HG02571 (cell line): ENCODE results near the gene VSIR.

Experiments used
- ATAC-seq: cut with Tn5 transposase; IDR thresholded peaks from one replicate; pipeline ENCODE4 v1.9.1; 2021; ENCODE audit warnings: mild to moderate bottlenecking, moderate library complexity; ENCODE audit not compliant: unreplicated experiment

The VSIR gene

GRCh38 chr10:71749396-71749795, 23.9 kb downstream of the VSIR start:
- ATAC-seq: no peak

- ATAC-seq: no peak
These were observed 24.6 kb downstream of the VSIR start for GRCh38 chr10:71748671-71749191.

DNA sequence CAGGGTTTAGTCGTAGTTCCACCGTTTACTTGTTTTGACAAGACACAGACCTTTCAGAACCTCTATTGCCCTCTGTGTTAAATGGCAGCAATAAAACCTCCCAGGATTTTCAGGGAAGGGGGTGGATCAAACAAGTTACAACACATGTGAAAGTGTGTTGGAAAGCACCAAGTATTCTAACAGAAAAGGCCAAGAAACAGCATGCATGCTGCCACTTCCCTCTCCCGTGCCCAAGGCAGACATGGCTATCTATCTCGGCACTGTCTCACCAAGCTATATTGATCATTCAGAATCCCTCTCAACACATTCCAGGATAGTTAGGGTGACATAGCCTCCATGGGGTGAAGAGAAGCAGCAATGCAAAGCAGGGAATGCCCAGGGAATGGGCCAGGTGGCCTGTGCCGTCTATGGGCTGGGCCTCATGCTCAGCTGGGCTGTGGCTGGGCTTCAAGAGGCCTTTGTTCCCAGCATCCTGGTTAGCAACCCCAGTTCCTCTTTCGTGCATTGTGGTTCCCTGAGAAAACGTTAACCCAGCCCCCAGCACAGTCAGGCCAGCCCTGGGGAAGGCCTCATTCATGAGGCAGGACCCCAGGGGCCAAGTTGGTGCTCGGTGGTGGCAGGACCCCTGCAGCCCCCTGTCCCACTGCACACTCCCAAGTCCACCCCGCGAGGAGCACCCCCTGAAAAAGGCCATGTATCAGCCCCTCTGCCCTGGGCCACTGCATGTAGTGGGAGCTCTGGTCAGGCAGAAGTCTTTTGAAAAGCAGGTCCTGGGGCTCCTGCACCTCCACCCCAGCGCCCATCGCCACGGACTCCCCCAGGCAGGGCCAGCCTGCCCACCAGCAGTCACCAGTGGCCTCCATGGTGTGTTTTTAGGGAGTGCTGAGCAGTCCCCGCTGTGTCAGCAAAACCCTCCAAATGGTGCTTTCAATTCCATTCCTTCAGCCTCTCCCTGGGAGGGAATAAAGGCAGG, 25.5 kb downstream of the VSIR start:
- no peak for ATAC-seq

DNA sequence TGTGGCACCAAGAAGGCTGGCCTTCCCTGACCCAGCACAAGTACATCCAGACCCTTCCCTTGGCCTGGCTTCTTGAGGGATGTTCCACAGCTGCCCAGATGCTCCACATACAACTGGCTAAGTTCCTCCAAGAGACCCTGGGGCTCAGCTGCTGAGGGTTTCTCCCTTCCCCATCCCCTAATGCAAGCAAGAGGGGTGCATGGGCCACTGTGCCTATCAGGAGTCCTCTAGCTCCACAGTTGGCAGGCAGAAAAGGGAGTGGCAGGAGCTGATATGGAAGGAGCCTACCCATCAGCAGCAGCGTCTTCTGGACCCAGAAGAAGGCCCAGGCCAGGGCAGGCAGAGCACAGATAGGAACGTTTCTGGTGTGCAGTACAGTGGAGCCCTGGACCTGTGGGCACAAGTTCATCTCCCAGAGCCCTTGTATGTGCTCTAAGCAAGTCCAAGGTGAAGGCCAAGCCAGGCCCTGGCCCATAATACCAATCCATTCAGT, 26.2 kb downstream of the VSIR start:
- no peak for ATAC-seq

- no peak for ATAC-seq
These were observed 26.8 kb downstream of the VSIR start for GRCh38 chr10:71746344-71747037.

DNA sequence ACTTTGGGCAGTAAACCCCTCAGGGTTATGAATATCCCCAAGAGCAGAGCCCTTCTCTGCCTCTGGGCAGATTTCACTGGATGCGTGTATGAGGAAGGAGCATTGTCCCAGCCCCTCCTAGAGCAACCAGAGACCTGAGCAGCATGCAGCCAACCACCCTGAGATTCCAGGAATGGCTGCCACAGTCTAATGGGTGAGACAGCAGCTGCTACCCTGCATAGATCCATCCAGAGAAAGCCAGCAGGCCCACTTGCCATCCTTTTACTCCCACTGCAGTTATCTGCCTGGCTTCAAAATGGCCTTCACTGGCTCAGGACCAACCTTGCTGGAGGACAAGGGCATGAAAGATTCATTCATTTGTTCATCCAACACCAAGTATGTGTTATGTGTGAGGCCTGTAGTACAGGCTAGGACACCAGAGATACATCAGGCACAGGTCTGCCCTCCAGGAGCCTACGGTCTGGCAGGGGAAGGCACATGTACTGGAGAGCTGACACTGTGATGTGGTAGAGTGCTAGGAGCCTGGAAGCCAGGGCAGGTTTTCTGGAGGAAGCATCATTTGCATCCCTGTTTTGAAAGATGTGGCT, 27.6 kb downstream of the VSIR start:
- no peak for ATAC-seq

GRCh38 chr10:71744897-71745663, 28.2 kb downstream of the VSIR start:
- no peak for ATAC-seq

GRCh38 chr10:71743866-71744265, 29.5 kb downstream of the VSIR start:
- no peak for ATAC-seq

GRCh38 chr10:71743089-71743838, 30.1 kb downstream of the VSIR start:
- no peak for ATAC-seq

DNA sequence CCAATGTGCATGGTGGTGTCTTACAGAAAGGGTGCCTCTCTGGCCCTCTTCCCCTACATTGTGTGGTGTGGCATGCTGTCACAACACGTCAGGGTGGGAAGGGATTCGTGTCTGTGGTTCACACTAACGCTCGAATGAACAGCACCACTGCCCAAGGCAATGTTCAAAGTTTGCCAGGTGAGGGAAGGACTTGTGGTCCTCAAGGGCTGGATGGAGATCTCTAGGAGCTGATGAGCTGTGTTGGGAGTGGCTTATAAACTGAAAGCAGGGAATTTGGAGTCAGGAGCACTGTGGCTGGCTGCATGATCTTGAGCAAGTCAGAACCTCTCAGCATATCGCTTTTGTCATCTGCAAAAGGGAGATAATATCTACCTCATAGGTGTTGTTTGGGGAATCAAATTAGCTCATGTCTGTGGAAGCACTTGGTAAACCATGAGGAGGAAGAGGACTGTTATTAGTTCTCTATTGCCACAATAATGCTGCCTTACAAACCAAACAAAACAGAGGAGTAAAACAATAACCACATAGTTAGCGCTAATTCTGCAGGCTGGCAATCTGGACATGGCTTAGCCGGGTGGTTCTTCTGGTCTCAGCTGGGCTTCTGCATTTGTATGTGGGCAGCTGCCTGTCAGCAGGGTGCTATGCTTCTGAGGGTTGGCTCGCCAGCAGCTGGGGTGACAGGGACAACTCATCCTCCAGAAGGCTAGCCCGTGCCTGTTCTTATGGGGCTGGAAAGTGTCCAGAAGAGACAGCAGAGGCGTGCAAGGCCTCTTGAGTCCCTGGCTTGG, 30.8 kb downstream of the VSIR start:
- no peak for ATAC-seq

DNA sequence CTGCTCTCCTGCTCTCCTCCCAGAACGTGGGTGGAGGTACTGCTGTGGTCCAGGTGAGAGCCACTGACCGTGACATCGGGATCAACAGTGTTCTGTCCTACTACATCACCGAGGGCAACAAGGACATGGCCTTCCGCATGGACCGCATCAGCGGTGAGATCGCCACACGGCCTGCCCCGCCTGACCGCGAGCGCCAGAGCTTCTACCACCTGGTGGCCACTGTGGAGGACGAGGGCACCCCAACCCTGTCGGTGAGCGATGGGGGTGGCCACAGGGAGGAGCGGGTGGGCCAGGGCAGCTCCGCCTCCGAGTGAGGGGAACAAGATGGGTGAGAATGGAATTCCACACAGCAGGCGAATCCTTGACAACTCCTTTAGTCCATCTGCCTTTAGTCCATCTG, 31.6 kb downstream of the VSIR start:
- ATAC-seq: no peak

- no peak for ATAC-seq
These were observed 32.3 kb downstream of the VSIR start for GRCh38 chr10:71741029-71741428.

GRCh38 chr10:71740069-71740653, 33.2 kb downstream of the VSIR start:
- no peak for ATAC-seq

DNA sequence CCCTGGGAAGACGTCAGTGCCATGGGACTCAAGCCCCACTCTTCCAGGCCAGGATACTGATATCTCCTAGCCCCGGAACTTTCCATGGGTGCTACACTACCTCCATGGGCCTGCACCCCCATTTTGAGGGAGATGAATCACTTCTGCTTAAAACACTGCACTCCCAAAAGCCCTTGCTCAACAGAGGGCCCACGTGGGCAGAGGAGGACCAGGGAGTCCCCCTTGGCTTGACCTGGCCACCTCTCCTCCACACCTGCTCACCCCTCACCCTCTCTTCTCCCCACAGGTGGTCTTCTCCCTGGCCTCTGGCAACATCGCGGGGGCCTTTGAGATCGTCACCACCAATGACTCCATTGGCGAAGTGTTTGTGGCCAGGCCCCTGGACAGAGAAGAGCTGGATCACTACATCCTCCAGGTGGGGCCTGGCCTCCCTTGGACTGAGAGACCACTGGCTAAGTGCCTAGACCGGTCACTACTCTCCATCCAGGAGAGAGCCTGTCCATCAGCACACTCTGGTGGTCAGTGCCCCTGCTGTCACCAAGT, 33.9 kb downstream of the VSIR start:
- ATAC-seq: no peak

- no peak for ATAC-seq
These were observed 35.5 kb downstream of the VSIR start for GRCh38 chr10:71737834-71738197.

DNA sequence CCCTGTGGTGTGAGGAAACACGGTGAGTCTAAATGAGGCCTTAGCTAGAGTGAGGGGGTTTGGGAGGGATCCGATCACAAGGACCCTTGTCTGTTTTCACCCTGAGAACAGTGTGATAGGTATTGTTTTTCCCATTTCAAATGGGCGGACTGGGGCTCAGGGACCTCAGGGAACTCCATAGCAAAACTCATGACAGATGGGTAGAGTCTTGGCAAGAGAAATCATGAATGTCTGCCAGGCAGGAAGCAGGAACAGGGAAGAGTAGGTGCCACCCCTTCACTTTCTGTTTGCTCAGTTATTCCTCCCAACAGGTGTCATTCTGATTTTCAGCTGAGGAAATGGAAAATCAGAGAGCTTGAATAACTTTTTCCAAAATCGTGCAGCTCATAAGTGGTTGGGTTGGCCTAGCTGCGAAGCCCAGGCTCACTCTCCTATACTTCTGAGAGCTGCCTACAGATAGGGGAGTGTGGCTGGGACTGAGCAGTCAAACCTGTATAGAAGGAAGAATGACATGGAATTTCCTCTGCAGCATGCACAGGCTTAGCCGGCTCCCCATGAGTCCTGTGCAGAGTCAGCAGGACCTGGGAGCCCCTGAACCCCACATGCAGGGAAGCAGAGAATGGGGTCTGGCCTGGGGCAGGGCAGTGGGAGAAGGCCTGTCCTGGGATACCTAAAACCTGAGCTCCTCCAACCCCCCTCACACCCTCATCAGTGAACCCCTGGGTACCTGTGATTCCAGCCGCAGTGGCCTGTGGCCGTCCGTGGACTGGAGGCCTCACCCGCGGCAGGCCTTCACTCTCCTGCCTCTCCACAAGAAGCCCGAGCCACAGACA, 36.1 kb downstream of the VSIR start:
- ATAC-seq: no peak

GRCh38 chr10:71736570-71736952, 36.8 kb downstream of the VSIR start:
- no peak for ATAC-seq
